Measurements from ENCODE around the gene POPDC3.

The POPDC3 gene

DNA sequence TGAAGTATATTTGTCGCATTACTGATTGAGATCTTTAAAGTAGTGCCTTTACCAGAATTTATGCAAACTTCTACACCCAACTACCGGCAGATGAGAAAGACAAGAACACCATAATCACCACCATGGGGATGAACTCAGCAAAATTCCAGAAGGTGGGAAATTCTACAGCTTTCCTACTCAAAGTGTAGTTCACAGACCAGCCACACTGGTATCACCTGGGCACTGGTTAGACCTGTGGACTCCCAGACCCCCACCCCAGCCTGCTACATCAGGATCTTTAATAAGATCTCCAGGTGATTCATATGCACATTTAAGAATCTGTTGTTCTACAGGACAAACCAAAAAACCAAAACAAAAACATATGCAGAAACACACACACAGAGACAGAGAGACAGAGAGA, 67.9 kb downstream of the POPDC3 start:
- H3K4me2 ChIP-seq (ENCODE audit: low read length), result no peak overlapping the region
- no peaks in the 10 kb centered on the region for H3K4me1 ChIP-seq
- no peaks in the 10 kb centered on the region for H3K27me3 ChIP-seq (ENCODE audit: control insufficient read depth, insufficient read depth, low read length)
- H2AFZ ChIP-seq, result no peak overlapping the region
- H3K4me3 ChIP-seq (ENCODE audit: low read depth, low read length), result no peak overlapping the region
- TF ChIP-seq, protein P1, sequence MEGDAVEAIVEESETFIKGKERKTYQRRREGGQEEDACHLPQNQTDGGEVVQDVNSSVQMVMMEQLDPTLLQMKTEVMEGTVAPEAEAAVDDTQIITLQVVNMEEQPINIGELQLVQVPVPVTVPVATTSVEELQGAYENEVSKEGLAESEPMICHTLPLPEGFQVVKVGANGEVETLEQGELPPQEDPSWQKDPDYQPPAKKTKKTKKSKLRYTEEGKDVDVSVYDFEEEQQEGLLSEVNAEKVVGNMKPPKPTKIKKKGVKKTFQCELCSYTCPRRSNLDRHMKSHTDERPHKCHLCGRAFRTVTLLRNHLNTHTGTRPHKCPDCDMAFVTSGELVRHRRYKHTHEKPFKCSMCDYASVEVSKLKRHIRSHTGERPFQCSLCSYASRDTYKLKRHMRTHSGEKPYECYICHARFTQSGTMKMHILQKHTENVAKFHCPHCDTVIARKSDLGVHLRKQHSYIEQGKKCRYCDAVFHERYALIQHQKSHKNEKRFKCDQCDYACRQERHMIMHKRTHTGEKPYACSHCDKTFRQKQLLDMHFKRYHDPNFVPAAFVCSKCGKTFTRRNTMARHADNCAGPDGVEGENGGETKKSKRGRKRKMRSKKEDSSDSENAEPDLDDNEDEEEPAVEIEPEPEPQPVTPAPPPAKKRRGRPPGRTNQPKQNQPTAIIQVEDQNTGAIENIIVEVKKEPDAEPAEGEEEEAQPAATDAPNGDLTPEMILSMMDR (IDR thresholded peaks at IDR 0.05), result no peak
- no peak overlapping the region for H3K27ac ChIP-seq
- no peaks in the 10 kb centered on the region for H3K36me3 ChIP-seq (ENCODE audit: control insufficient read depth, insufficient read depth, low read length)
- H3K9me3 ChIP-seq (ENCODE audit: control insufficient read depth, low read length), result no peaks in the 10 kb centered on the region
- H3K79me2 ChIP-seq, result no peaks in the 10 kb centered on the region
- H3K9ac ChIP-seq, result no peak overlapping the region

DNA sequence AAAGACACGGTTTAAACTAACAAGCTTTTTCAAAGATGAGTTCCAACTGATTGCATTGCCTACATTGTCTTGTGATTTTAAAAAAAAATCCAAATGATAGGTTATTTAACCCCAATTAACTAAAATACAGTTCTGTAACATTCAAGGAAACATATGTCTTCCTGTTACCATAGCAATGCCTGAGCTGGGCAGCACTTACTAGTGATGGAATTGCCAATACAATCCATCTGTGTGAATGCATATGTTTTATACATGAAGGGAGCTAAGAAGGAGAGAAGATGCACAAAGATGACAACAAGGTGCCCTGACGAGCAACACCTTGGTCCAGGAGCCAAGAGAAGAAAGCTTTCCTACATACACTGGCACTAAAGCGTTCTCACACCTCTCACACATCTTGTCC, 68.7 kb downstream of the POPDC3 start:
- Histone ChIP-seq H3K4me2 (ENCODE audit: low read length) (no peak overlapping the region), H3K9me3 (ENCODE audit: control insufficient read depth, low read length) (no peaks in the 10 kb centered on the region), H3K4me3 (ENCODE audit: low read depth, low read length) (no peak overlapping the region), H3K27ac (no peak overlapping the region), H2AFZ (no peak overlapping the region), H3K4me1 (no peaks in the 10 kb centered on the region), H3K36me3 (ENCODE audit: control insufficient read depth, insufficient read depth, low read length) (no peaks in the 10 kb centered on the region), H3K79me2 (no peaks in the 10 kb centered on the region), H3K27me3 (ENCODE audit: control insufficient read depth, insufficient read depth, low read length) (no peaks in the 10 kb centered on the region), H3K9ac (no peak overlapping the region)
- TF ChIP-seq, protein P1 (IDR thresholded peaks at IDR 0.05), result no peak

DNA sequence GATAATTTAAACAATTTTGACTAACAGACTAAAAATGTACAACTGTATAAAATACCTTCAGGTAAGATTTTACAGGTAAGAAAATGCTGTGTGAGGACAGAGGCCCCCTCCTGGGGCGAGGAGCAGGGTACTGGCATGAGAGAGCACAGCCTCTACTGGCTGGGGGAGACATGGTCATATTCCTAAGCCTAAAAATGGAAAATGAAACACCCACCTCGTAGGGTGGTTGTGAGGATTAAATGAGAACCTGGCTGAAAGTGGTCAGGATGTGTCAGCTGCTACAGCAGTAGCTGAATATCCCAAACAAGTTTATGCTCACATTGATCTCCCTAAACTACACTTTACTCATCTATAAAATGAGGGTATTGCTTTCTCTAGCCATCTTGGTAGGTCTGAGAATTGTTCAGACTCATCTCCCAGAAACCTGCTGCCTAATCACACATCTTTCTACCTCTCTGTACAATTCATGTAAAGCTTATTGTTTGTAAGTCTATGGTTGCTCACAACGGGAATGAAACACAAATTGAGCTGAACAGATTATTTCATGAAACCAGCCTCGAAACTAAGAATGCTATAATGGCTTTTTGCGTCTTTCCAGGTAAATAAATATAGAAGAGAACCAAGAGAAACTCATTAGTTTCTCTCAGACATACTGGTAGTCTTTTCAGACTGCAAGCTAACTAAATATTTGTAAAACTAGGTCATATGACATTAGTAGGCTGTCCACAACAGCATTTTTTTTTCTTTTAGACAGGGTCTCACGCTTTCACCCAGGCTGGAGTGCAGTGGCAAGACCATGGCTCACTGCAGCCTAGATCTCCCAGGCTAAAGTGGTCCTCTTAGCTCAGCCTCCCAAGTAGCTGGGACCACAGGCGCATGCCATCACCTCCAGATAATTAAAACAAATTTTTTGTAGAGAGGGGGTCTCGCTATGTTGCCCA, 69.6 kb downstream of the POPDC3 start:
- Histone ChIP-seq H2AFZ (no peak overlapping the region), H3K79me2 (no peaks in the 10 kb centered on the region), H3K36me3 (ENCODE audit: control insufficient read depth, insufficient read depth, low read length) (no peaks in the 10 kb centered on the region), H3K4me2 (ENCODE audit: low read length) (no peak overlapping the region), H3K27ac (no peak overlapping the region), H3K4me3 (ENCODE audit: low read depth, low read length) (no peak overlapping the region), H3K27me3 (ENCODE audit: control insufficient read depth, insufficient read depth, low read length) (no peaks in the 10 kb centered on the region), H3K9ac (no peak overlapping the region), H3K4me1 (no peaks in the 10 kb centered on the region), H3K9me3 (ENCODE audit: control insufficient read depth, low read length) (no peaks in the 10 kb centered on the region)
- TF ChIP-seq, protein P1 (IDR thresholded peaks at IDR 0.05), result no peak

DNA sequence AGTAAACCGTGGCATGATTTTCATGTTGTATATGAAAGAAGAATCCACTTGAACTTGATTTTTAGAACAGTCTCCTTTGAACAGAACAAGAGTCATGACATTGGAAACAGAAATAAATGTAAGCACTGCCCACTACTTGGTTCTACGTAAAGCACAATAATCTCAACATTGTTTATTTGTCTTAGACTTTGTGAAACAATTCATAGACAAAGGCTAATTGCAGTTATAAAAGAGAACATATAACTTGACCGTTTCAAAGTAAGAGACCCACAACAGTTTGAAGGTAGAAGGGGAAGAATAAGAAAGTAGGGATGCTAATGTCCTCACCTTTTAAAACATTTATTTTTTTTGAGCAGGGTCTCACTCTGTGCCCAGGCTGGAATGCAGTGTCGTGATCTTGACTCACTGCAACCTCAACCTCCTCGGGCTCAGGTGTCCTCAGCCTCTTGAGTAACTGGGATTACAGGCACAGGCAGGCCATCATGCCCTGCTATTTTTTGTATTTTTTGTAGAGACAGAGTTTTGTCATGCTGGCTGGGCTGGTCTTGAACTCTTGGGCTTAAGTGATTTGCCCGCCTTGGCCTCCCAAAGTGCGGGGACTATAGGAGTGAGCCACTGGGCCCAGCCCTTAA, 71.1 kb downstream of the POPDC3 start:
- H3K79me2 ChIP-seq, result no peaks in the 10 kb centered on the region
- H2AFZ ChIP-seq, result no peak overlapping the region
- no peaks in the 10 kb centered on the region for H3K4me1 ChIP-seq
- H3K27me3 ChIP-seq (ENCODE audit: control insufficient read depth, insufficient read depth, low read length), result no peaks in the 10 kb centered on the region
- H3K9me3 ChIP-seq (ENCODE audit: control insufficient read depth, low read length), result no peaks in the 10 kb centered on the region
- TF ChIP-seq, protein P1 (IDR thresholded peaks at IDR 0.05), result no peak
- H3K27ac ChIP-seq, result no peak overlapping the region
- H3K9ac ChIP-seq, result no peak overlapping the region
- H3K36me3 ChIP-seq (ENCODE audit: control insufficient read depth, insufficient read depth, low read length), result no peaks in the 10 kb centered on the region
- H3K4me2 ChIP-seq (ENCODE audit: low read length), result no peak overlapping the region
- no peak overlapping the region for H3K4me3 ChIP-seq (ENCODE audit: low read depth, low read length)

Data from parathyroid adenoma (tissue), 2 donors.